IPS-18a (cell line): ENCODE measurements around the gene SULT4A1.

ENCODE experiments used
- H3K27ac ChIP-seq: one replicate; pipeline ENCODE4 v1.5.1; 2013; ENCODE audit warnings: low read length
- H3K27me3 ChIP-seq: one replicate; pipeline ENCODE4 v1.6.1; 2013; ENCODE audit warnings: mild to moderate bottlenecking, low read length; ENCODE audit not compliant: control insufficient read depth, insufficient read depth
- H3K36me3 ChIP-seq: one replicate; pipeline ENCODE4 v1.6.1; 2013; ENCODE audit warnings: low read depth, low read length; ENCODE audit not compliant: control insufficient read depth
- H3K4me1 ChIP-seq: one replicate; pipeline ENCODE4 v1.6.1; 2013; ENCODE audit warnings: low read depth, low read length; ENCODE audit not compliant: control insufficient read depth
- H3K4me3 ChIP-seq: one replicate; pipeline ENCODE4 v1.5.1; 2013; ENCODE audit warnings: low read length
- H3K9ac ChIP-seq: one replicate; pipeline ENCODE4 v1.6.1; 2013; ENCODE audit warnings: mild to moderate bottlenecking, low read length, moderate library complexity
- H3K9me3 ChIP-seq: one replicate; pipeline ENCODE4 v1.6.1; 2013; ENCODE audit warnings: low read depth, low read length; ENCODE audit not compliant: control insufficient read depth

Gene SULT4A1

GRCh38 chr22:43823353-43823908 lies 38.9 kb downstream of the SULT4A1 start:
- Histone ChIP-seq H3K9ac (no peak overlapping the region), H3K9me3 (no peaks in the 10 kb centered on the region), H3K4me1 (peaks cover 17% of the 10 kb centered on the region), H3K27ac (no peak overlapping the region), H3K27me3 (no peaks in the 10 kb centered on the region), H3K4me3 (peak overlapping the region; percentile 26), H3K36me3 (no peaks in the 10 kb centered on the region)

- no peak overlapping the region for H3K9ac ChIP-seq
Measured at GRCh38 chr22:43821606-43822425, 40.5 kb downstream of the SULT4A1 start.

GRCh38 chr22:43820651-43821305 lies 41.5 kb downstream of the SULT4A1 start:
- Histone ChIP-seq H3K36me3 (no peaks in the 10 kb centered on the region), H3K4me3 (no peak overlapping the region), H3K4me1 (peaks cover 17% of the 10 kb centered on the region), H3K27me3 (no peaks in the 10 kb centered on the region), H3K9ac (no peak overlapping the region), H3K27ac (no peak overlapping the region), H3K9me3 (no peaks in the 10 kb centered on the region)

More at GRCh38 chr22:43821606-43822425, 40.5 kb downstream of the SULT4A1 start:
- Histone ChIP-seq H3K27ac (no peak overlapping the region), H3K9me3 (no peaks in the 10 kb centered on the region), H3K36me3 (no peaks in the 10 kb centered on the region), H3K4me3 (no peak overlapping the region), H3K27me3 (no peaks in the 10 kb centered on the region), H3K4me1 (peaks cover 17% of the 10 kb centered on the region)

GRCh38 chr22:43819931-43820640 lies 42.2 kb downstream of the SULT4A1 start:
- Histone ChIP-seq H3K4me1 (peaks cover 17% of the 10 kb centered on the region), H3K9ac (no peak overlapping the region), H3K9me3 (no peaks in the 10 kb centered on the region), H3K27me3 (no peaks in the 10 kb centered on the region), H3K36me3 (no peaks in the 10 kb centered on the region), H3K4me3 (no peak overlapping the region), H3K27ac (no peak overlapping the region)

GRCh38 chr22:43819421-43819921 lies 42.8 kb downstream of the SULT4A1 start:
- Histone ChIP-seq H3K9me3 (no peaks in the 10 kb centered on the region), H3K36me3 (no peaks in the 10 kb centered on the region), H3K9ac (no peak overlapping the region), H3K27me3 (no peaks in the 10 kb centered on the region), H3K27ac (no peak overlapping the region), H3K4me3 (no peak overlapping the region), H3K4me1 (peaks cover 17% of the 10 kb centered on the region)

GRCh38 chr22:43818981-43819380 lies 43.3 kb downstream of the SULT4A1 start:
- Histone ChIP-seq H3K4me1 (peaks cover 16% of the 10 kb centered on the region), H3K9me3 (no peaks in the 10 kb centered on the region), H3K27me3 (no peaks in the 10 kb centered on the region), H3K4me3 (no peak overlapping the region), H3K36me3 (no peaks in the 10 kb centered on the region), H3K9ac (no peak overlapping the region), H3K27ac (no peak overlapping the region)

GRCh38 chr22:43817402-43817801 lies 44.9 kb downstream of the SULT4A1 start:
- H3K27me3 ChIP-seq, result no peaks in the 10 kb centered on the region
- H3K4me1 ChIP-seq, result peaks cover 9% of the 10 kb centered on the region
- H3K9me3 ChIP-seq, result no peaks in the 10 kb centered on the region
- H3K4me3 ChIP-seq, result no peak overlapping the region
- H3K27ac ChIP-seq, result no peak overlapping the region
- no peak overlapping the region for H3K9ac ChIP-seq
- no peaks in the 10 kb centered on the region for H3K36me3 ChIP-seq

GRCh38 chr22:43814264-43814663 lies 48.0 kb downstream of the SULT4A1 start:
- no peaks in the 10 kb centered on the region for H3K36me3 ChIP-seq

GRCh38 chr22:43812890-43813289 lies 49.4 kb downstream of the SULT4A1 start:
- Histone ChIP-seq H3K9me3 (no peaks in the 10 kb centered on the region), H3K36me3 (no peaks in the 10 kb centered on the region), H3K4me3 (peak overlapping the region; percentile 88), H3K27ac (no peak overlapping the region), H3K27me3 (no peaks in the 10 kb centered on the region), H3K9ac (peak overlapping the region; percentile 85), H3K4me1 (peaks cover 13% of the 10 kb centered on the region)

More at GRCh38 chr22:43814264-43814663, 48.0 kb downstream of the SULT4A1 start:
- H3K9ac ChIP-seq, result no peak overlapping the region
- no peaks in the 10 kb centered on the region for H3K9me3 ChIP-seq
- H3K4me1 ChIP-seq, result peaks cover 13% of the 10 kb centered on the region
- H3K27me3 ChIP-seq, result no peaks in the 10 kb centered on the region
- H3K27ac ChIP-seq, result no peak overlapping the region
- no peak overlapping the region for H3K4me3 ChIP-seq

GRCh38 chr22:43812149-43812842 lies 50.0 kb downstream of the SULT4A1 start, which contains the start of gene EFCAB6:
Gene EFCAB6, minus strand, starts transcription at chr22:43812305. Its CDS starts 29,987 bp downstream, at chr22:43782318.
- Histone ChIP-seq H3K9ac (peak within 1 kb of the TSS; percentile 85), H3K36me3 (no peaks in the 10 kb centered on the region), H3K4me1 (peaks cover 13% of the 10 kb centered on the region), H3K27me3 (no peaks in the 10 kb centered on the region), H3K9me3 (no peaks in the 10 kb centered on the region), H3K4me3 (peak within 1 kb of the TSS; percentile 88), H3K27ac (peak within 1 kb of the TSS; percentile 55)
